ENCODE data around the gene PLD1. TPM values are rescaled to one million over a fixed set of nuclear protein-coding genes. Genes with fewer than 3 reads are reported as not detected.

PLD1 gene
- total RNA-seq, 2 donors from 2014 or later: 51.3 to 95.2 TPM

DNA sequence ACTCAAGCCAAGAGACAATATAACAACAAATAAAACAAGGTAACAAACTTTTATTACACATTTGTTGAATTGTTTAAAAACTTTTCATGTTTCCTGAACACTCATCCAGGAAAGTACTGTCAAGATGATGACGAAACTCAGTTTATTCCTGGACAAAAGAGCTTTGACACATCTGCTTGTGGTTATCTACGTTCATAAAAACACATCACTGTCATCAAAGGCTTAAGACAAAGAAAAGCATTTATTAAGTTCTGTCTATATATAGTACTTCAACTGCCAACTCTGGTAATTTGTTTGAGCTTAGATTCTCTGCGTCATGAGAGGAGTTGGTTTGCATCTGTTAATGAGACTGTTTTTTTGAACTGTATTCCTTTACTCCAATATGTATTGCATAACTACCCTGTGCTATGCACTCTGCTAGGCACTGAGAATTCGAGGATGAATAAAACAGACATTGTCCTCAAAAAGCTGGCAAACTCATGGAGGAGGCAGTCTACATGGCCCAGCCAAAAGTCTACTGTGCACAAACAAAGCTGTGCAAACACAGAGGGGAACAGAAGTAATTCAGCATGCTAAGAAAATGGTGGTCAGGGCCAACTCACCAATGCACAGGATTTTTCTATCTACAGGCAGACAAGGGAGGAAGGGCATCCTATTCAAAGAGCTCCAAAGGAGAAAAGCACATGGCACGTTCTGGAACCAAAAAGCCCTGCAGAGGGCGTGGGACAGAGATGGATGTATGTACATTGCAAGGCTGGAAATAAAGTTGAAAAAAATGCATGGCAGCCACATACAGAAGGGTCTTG lies 21.5 kb downstream of the PLD1 start:
- TF ChIP-seq, protein P1, sequence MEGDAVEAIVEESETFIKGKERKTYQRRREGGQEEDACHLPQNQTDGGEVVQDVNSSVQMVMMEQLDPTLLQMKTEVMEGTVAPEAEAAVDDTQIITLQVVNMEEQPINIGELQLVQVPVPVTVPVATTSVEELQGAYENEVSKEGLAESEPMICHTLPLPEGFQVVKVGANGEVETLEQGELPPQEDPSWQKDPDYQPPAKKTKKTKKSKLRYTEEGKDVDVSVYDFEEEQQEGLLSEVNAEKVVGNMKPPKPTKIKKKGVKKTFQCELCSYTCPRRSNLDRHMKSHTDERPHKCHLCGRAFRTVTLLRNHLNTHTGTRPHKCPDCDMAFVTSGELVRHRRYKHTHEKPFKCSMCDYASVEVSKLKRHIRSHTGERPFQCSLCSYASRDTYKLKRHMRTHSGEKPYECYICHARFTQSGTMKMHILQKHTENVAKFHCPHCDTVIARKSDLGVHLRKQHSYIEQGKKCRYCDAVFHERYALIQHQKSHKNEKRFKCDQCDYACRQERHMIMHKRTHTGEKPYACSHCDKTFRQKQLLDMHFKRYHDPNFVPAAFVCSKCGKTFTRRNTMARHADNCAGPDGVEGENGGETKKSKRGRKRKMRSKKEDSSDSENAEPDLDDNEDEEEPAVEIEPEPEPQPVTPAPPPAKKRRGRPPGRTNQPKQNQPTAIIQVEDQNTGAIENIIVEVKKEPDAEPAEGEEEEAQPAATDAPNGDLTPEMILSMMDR (IDR thresholded peaks at IDR 0.05): no peak
- no peak for ATAC-seq (ENCODE audit: insufficient number of reproducible peaks, low FRiP score, low read depth)
- no peak overlapping the region for H3K27ac ChIP-seq

DNA sequence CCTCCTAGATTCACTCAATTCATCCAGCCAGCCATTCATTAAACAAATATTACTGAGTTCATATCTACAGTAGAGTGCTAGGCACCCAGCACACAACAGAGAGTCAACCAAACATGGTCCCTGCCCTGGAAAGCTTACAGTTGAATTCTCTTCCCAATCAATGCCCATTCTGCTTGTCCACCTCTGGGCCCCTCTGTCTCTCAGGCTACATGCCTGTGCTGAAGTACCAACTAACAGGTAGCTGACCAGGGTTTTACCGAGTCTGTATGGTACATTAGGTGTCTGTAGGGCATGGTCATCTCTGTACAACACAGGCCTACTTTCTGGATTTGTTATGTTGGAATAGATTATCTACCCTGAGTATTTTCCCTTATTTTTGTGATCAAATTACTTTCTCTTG lies 23.3 kb downstream of the PLD1 start:
- H3K36me3 ChIP-seq: no peaks in the 10 kb centered on the region
- no peaks in the 10 kb centered on the region for H3K9me3 ChIP-seq
- DNase-seq (ENCODE audit: low spot score) (no peak), ATAC-seq (ENCODE audit: insufficient number of reproducible peaks, low FRiP score, low read depth) (no peak)
- no peaks in the 10 kb centered on the region for H3K4me1 ChIP-seq (ENCODE audit: control insufficient read depth in 1 of 2, low read depth in 2 of 2)
- H3K27me3 ChIP-seq (replicated peaks; ENCODE audit: insufficient read depth): no peaks in the 10 kb centered on the region
- H3K4me3 ChIP-seq: no peak overlapping the region
- TF ChIP-seq, protein P1 (IDR thresholded peaks at IDR 0.05): no peak
- no peak overlapping the region for H3K27ac ChIP-seq

More for the DNA sequence above, 21.5 kb downstream of the PLD1 start:
- Histone ChIP-seq H3K9me3 (no peaks in the 10 kb centered on the region), H3K4me3 (no peak overlapping the region), H3K27me3 (replicated peaks; ENCODE audit: insufficient read depth) (no peaks in the 10 kb centered on the region), H3K4me1 (ENCODE audit: control insufficient read depth in 1 of 2, low read depth in 2 of 2) (no peaks in the 10 kb centered on the region), H3K36me3 (no peaks in the 10 kb centered on the region)
- no peak for DNase-seq (ENCODE audit: low spot score)

DNA sequence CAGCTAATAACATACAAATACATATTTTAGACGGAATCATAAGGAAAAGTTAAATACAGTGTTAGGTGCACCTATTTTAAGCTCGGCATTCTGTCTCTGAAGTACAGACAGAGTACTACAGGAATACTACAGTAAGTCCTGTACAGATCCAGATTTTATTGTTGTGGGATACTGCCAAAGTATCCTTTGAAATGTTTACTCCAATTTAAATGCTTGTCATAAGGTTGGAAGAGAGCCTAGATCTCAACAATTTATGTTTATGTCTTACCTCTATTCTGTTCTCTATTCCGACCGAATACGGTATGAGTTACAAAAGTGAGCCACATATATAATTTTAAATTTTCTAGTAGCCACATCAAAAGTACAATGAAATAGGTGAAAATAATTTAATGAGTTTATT lies 25.3 kb downstream of the PLD1 start:
- no peaks in the 10 kb centered on the region for H3K9me3 ChIP-seq
- no peak overlapping the region for H3K4me3 ChIP-seq
- TF ChIP-seq, protein P1 (IDR thresholded peaks at IDR 0.05): no peak
- no peak for DNase-seq (ENCODE audit: low spot score)
- peaks cover 5 to 6% of the 10 kb centered on the region in 2 donors for H3K4me1 ChIP-seq (ENCODE audit: control insufficient read depth in 1 of 2, low read depth in 2 of 2)
- no peaks in the 10 kb centered on the region for H3K27me3 ChIP-seq (replicated peaks; ENCODE audit: insufficient read depth)
- H3K27ac ChIP-seq: no peak overlapping the region
- H3K36me3 ChIP-seq: no peaks in the 10 kb centered on the region
- no peak for ATAC-seq (ENCODE audit: insufficient number of reproducible peaks, low FRiP score, low read depth)

DNA sequence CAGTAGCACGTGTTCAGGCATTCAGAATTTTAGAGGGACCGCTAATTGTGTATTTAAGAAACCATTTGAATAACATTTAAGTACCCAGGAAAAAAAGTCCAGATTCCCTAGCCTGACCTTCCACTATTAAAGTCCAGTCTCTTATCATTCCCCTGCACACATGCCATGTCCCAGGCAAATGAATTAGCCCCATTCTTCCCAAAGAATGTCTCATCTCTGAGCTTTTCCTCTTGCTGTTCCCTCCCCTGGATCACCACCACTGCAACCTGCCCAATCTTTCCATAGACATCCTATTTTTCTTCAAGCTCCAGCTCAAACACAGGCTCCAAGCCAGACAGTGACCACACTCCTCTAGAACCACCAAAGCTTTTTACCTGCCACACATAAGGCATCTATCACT lies 25.9 kb downstream of the PLD1 start:
- no peak for ATAC-seq (ENCODE audit: insufficient number of reproducible peaks, low FRiP score, low read depth)
- H3K27ac ChIP-seq: no peak overlapping the region
- TF ChIP-seq, protein P1 (IDR thresholded peaks at IDR 0.05): no peak

DNA sequence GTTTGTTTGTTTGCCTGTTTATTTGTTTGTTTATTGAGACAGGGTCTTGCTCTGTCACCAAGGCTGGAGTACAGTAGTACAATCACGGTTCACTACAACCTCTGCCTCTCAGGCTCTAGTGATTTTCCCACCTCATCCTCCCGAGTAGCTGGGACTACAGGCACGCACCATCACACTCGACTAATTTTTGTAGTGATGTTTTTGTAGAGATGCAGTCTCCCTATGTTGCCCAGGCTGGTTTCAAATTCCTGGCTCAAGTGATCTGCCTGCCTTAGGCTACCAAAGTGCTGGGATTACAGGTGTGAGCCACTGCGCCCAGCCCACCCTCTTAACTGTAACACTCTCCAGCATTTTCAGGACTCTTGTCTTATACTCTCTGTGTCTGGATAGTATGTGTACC lies 26.7 kb downstream of the PLD1 start:
- Histone ChIP-seq H3K9me3 (no peaks in the 10 kb centered on the region), H3K4me3 (no peak overlapping the region), H3K27ac (no peak overlapping the region), H3K36me3 (no peaks in the 10 kb centered on the region), H3K27me3 (replicated peaks; ENCODE audit: insufficient read depth) (no peaks in the 10 kb centered on the region), H3K4me1 (ENCODE audit: control insufficient read depth in 1 of 2, low read depth in 2 of 2) (peaks cover 5 to 6% of the 10 kb centered on the region in 2 donors)
- no peak for ATAC-seq (ENCODE audit: insufficient number of reproducible peaks, low FRiP score, low read depth)
- TF ChIP-seq, protein P1 (IDR thresholded peaks at IDR 0.05): no peak
- no peak for DNase-seq (ENCODE audit: low spot score)

More for the DNA sequence above, 25.9 kb downstream of the PLD1 start:
- H3K9me3 ChIP-seq: no peaks in the 10 kb centered on the region
- no peak overlapping the region for H3K4me3 ChIP-seq
- peaks cover 5 to 6% of the 10 kb centered on the region in 2 donors for H3K4me1 ChIP-seq (ENCODE audit: control insufficient read depth in 1 of 2, low read depth in 2 of 2)
- H3K27me3 ChIP-seq (replicated peaks; ENCODE audit: insufficient read depth): no peaks in the 10 kb centered on the region
- H3K36me3 ChIP-seq: no peaks in the 10 kb centered on the region
- no peak for DNase-seq (ENCODE audit: low spot score)

Measured in thoracic aorta (tissue), 2 donors.